HepG2 (cell line): Measurements from ENCODE around the gene PRKCZ. TPM values are rescaled to one million over a fixed set of nuclear protein-coding genes. Genes with fewer than 3 reads are reported as not detected.

Experiments used
- HNF1B ChIP-seq: sonication (generic); formaldehyde crosslinking; IDR thresholded peaks from 2 replicates; pipeline ENCODE4 v1.5.1; 2020; ENCODE audit warnings: mild to moderate bottlenecking, moderate library complexity, missing genetic modification reagents
- HNF4G ChIP-seq, 2 experiments: sonication (generic) in 1 of 2; formaldehyde crosslinking in 1 of 2; IDR thresholded peaks; 2 replicates each; pipeline versions ENCODE4 v1.4.0 to v1.6.1; 2011 to 2020; ENCODE audit warnings: borderline replicate concordance in 2 of 2, low read depth in 2 of 2, mild to moderate bottlenecking in 2 of 2, low read length in 1 of 2, missing genetic modification reagents in 1 of 2, moderate library complexity in 1 of 2
- HOXA3 ChIP-seq: sonication (generic); formaldehyde crosslinking; IDR thresholded peaks from 2 replicates; pipeline ENCODE4 v1.5.0; 2020; ENCODE audit warnings: missing genetic modification reagents
- HOXA5 ChIP-seq: sonication (generic); formaldehyde crosslinking; IDR thresholded peaks from 2 replicates; pipeline ENCODE4 v1.4.0; 2020; ENCODE audit warnings: missing genetic modification reagents
- KLF16 ChIP-seq, 2 experiments: sonication (generic) in 1 of 2; formaldehyde crosslinking in 1 of 2; IDR thresholded peaks; 2 replicates each; pipeline versions ENCODE4 v1.6.1 to v1.8.0; 2016 to 2023; ENCODE audit warnings: missing genetic modification reagents in 2 of 2, missing compliant biosample characterization in 1 of 2
- MLX ChIP-seq: IDR thresholded peaks from 2 replicates; pipeline ENCODE4 v1.6.1; 2016
- MYC ChIP-seq: sonication (generic); formaldehyde crosslinking; IDR thresholded peaks from 2 replicates; pipeline ENCODE4 v1.9.0; 2021; ENCODE audit warnings: missing genetic modification reagents, borderline replicate concordance
- NAIF1 ChIP-seq: sonication (generic); formaldehyde crosslinking; IDR thresholded peaks from 2 replicates; pipeline ENCODE4 v1.5.0; 2020; ENCODE audit warnings: mild to moderate bottlenecking, missing genetic modification reagents, borderline replicate concordance
- PATZ1 ChIP-seq: sonication (generic); formaldehyde crosslinking; IDR thresholded peaks from 2 replicates; pipeline ENCODE4 v1.4.0; 2020; ENCODE audit warnings: missing genetic modification reagents
- PRDM15 ChIP-seq: sonication (generic); formaldehyde crosslinking; IDR thresholded peaks from 2 replicates; pipeline ENCODE4 v1.4.0; 2020; ENCODE audit warnings: missing genetic modification reagents
- RBFOX2 ChIP-seq: fragments of 200-400 bp; formaldehyde crosslinking; IDR thresholded peaks from 2 replicates; pipeline ENCODE4 v1.6.1; 2017; ENCODE audit warnings: low read depth, mild to moderate bottlenecking, low read length
- SALL1 ChIP-seq: sonication (generic); formaldehyde crosslinking; IDR thresholded peaks from 2 replicates; pipeline ENCODE4 v1.8.0; 2022; ENCODE audit warnings: mild to moderate bottlenecking, missing genetic modification reagents
- SP1 ChIP-seq, 2 experiments: fragments of 450-650 bp in 1 of 2; sonication (generic) in 1 of 2; formaldehyde crosslinking in 1 of 2; IDR thresholded peaks; 2 replicates each; pipeline versions ENCODE4 v1.4.0 to v1.6.1; 2016 to 2020; ENCODE audit warnings: missing genetic modification reagents in 1 of 2
- YY1 ChIP-seq: IDR thresholded peaks from 2 replicates; pipeline ENCODE4 v1.6.1; 2011; ENCODE audit warnings: low read length, low read depth, moderate library complexity, mild to moderate bottlenecking; ENCODE audit not compliant: insufficient read depth, insufficient replicate concordance
- ZBTB14 ChIP-seq: sonication (generic); formaldehyde crosslinking; IDR thresholded peaks from 2 replicates; pipeline ENCODE4 v1.4.0; 2020; ENCODE audit warnings: missing genetic modification reagents
- ZFP36L1 ChIP-seq: sonication (generic); formaldehyde crosslinking; IDR thresholded peaks from 2 replicates; pipeline ENCODE4 v1.8.0; 2022; ENCODE audit warnings: mild to moderate bottlenecking, missing genetic modification reagents, moderate library complexity
- ZNF446 ChIP-seq: sonication (generic); formaldehyde crosslinking; IDR thresholded peaks from 2 replicates; pipeline ENCODE4 v1.5.0; 2020; ENCODE audit warnings: mild to moderate bottlenecking, missing genetic modification reagents
- ZNF777 ChIP-seq: sonication (generic); formaldehyde crosslinking; IDR thresholded peaks from 2 replicates; pipeline ENCODE4 v1.4.0; 2020; ENCODE audit warnings: missing genetic modification reagents
- ZNF790 ChIP-seq: sonication (generic); formaldehyde crosslinking; IDR thresholded peaks from 2 replicates; pipeline ENCODE4 v1.8.0; 2022; ENCODE audit warnings: missing genetic modification reagents, mild to moderate bottlenecking, borderline replicate concordance
- polyA plus RNA-seq, 8 experiments: library from polyadenylated mRNA; depleted of rRNA in 3 of 8; stranded (reverse) in 7 of 8; unstranded in 1 of 8; fragments of >200 nt; fragmentation: Illumina TruSeq in 4 of 8; extraction: Trizol in 4 of 8; gene quantifications; 2 replicates each; pipeline versions ENCODE4 v1.2.1 to v1.2.3, GENCODE V29; 2011 to 2016; ENCODE audit warnings: low read depth in 4 of 8, missing spikeins in 1 of 8, mixed read lengths in 1 of 8; ENCODE audit not compliant: insufficient read depth in 1 of 8
- total RNA-seq, 5 experiments: library from RNA; depleted of rRNA; stranded (reverse); fragments of >200 nt; fragmentation: Illumina TruSeq; extraction: Trizol; gene quantifications; 2 replicates each; pipeline ENCODE4 v1.2.3, GENCODE V29; 2016; ENCODE audit warnings: low read depth in 1 of 5

PRKCZ gene
- total and polyA plus RNA-seq, 2 of the 13 experiments (the other 11 are each of a cell fraction or from before 2014, with no cell fraction given) = 34.7 to 85.2 TPM

GRCh38 chr1:2227346-2228156 is 177.3 kb downstream of the PRKCZ start (continued):
- peak; percentile 77 for TF ChIP-seq PATZ1 (CRISPR knock-in tag)
- TF ChIP-seq ZNF790 = 0 out of 2 replicates have a peak, but pooled peaks have one; percentile 24
- peak; percentile 97 for TF ChIP-seq ZNF777 (CRISPR knock-in tag)
- no peak for TF ChIP-seq ZNF446 (CRISPR knock-in tag)
- no peak for TF ChIP-seq NAIF1 (CRISPR knock-in tag)
- TF ChIP-seq YY1 = peak; percentile 57
- peak; percentile 57; the same call in 1 of the 2 replicates for TF ChIP-seq MYC (CRISPR knock-in tag)
- no peak for TF ChIP-seq SP1 (IDR thresholded peaks at IDR 0.05)
- peak; percentile 47 for TF ChIP-seq SP1 (CRISPR knock-in tag; IDR thresholded peaks at IDR 0.05)
- TF ChIP-seq KLF16 (CRISPR knock-in tag; IDR thresholded peaks at IDR 0.05) = no peak; a peak in 1 of 4 replicates
- TF ChIP-seq HNF1B = no peak
- peak; percentile 90 for TF ChIP-seq HNF4G (IDR thresholded peaks at IDR 0.05; ENCODE audit: borderline replicate concordance, low read depth, low read length)
- TF ChIP-seq HNF4G (CRISPR knock-in tag; IDR thresholded peaks at IDR 0.05; ENCODE audit: borderline replicate concordance, low read depth) = no peak
- TF ChIP-seq MLX (CRISPR knock-in tag) = no peak
- peak; percentile 84 for TF ChIP-seq RBFOX2
- TF ChIP-seq ZBTB14 (CRISPR knock-in tag) = peak; percentile 71
- TF ChIP-seq PRDM15 = no peak
- TF ChIP-seq HOXA5 (CRISPR knock-in tag) = peak; percentile 57
- peak; percentile 42; the same call in 1 of the 2 replicates for TF ChIP-seq HOXA3
- TF ChIP-seq SALL1 (CRISPR knock-in tag) = peak; percentile 56; the same call in 1 of the 2 replicates
- no peak for TF ChIP-seq ZFP36L1
